Activated effector memory CD4-positive, alpha-beta T cell treated with anti-CD3 and anti-CD28 coated beads, Interleukin-2, amount 50 U/mL, for 16 hours (primary cell): ENCODE results near the gene SLC26A11.
"Not testable (repeated sequence)": the region's sequence is repeated elsewhere in the genome, so short reads cannot be mapped to it uniquely, and the experiment has no call there.

Experiments
- DNase-seq: peaks from one replicate; pipeline ENCODE4 v3.0.0-alpha.2; 2020

SLC26A11 gene

DNA sequence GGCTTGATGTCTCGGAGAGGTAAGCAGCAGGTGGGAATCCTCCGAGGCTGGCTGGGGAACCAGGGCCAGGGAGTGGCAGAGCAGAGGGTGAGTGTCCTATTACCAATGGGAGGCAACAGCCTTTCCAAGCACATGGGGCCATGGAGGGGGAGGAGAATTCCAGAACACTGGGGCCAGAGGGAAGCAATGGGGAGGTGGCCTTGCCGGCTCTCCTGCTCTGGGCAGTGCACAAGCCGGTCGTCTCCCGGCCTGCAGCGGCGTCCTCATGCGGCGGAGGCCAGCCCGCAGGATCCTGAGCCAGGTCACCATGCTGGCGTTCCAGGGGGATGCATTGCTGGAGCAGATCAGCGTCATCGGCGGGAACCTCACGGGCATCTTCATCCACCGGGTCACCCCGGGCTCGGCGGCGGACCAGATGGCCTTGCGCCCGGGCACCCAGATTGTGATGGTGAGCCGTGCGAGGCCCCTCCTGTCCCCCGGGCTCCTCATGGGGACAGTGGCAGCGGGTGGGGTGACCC is 22.0 kb upstream of the SLC26A11 start:
- DNase-seq = no peak

DNA sequence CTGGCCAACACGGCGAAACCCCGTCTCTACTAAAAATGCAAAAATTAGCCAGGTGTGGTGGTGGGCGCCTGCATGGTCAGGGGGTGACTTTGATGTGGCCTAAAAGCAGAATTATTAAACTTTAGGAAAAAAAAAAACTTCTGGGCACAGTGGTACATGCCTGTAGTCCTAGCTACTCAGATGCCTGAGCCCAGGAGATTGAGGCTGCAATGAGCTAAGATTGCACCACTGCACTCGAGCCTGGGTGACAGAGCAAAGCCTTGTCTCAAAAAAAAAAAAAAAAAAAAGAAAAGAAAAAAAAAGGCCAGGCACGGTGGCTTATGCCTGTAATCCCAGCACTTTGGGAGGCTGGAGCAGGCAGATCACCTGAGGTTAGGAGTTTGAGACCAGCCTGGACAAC is 20.9 kb upstream of the SLC26A11 start:
- not testable (repeated sequence) for DNase-seq

DNA sequence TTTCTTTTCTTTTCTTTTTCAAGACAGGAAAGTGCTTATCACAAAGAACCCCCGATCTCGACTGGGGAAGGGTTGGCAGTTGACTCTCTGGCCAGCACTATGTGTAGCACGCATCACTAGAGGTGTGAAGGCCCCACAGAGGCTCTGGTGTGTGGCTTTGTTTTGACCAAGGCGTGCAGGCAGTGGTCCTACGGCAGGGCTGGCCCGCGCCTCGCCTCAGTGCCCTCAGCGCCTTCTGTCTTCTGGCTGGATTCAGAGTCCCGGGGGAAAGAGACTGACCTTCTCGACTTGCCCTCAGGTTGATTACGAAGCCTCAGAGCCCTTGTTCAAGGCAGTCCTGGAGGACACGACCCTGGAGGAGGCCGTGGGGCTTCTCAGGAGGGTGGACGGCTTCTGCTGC is 18.8 kb upstream of the SLC26A11 start:
- DNase-seq = no peak

DNA sequence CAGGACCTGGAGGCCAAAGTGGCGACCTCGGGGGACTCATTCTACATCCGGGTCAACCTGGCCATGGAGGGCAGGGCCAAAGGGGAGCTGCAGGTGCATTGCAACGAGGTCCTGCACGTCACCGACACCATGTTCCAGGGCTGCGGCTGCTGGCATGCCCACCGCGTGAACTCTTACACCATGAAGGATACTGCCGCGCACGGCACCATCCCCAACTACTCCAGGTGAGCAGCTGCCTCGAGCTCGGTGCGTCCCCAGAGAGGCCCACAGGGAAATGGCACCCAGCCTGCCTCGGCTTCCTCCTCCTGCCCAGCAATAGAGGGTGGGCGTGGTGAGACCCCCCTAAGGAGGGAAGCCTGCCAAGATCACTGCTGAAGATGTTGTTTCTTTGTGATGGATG is 18.0 kb upstream of the SLC26A11 start:
- DNase-seq = no peak

DNA sequence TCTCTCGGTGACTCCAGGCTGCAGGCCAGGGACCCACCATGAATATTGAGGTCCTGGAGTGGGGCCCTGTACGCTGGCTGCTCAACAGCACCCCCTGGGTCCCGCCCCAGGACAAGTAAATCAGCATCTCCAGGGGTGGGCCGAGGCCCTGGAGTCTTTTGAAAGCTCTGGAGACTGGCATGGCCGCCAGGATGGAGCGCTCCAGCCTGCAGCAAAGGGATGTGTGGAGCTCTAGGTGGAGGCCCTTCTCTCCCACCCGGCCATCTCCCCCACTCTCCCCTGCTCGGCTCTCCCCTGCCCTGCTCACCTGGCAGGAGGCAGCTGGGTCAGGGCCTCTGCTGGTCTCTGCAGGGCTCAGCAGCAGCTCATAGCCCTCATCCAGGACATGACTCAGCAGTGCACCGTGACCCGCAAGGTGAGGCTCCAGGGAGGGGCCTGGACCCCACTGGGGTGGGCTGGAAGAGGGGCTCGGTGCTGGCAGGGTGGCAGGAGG is 16.7 kb upstream of the SLC26A11 start:
- no peak for DNase-seq

DNA sequence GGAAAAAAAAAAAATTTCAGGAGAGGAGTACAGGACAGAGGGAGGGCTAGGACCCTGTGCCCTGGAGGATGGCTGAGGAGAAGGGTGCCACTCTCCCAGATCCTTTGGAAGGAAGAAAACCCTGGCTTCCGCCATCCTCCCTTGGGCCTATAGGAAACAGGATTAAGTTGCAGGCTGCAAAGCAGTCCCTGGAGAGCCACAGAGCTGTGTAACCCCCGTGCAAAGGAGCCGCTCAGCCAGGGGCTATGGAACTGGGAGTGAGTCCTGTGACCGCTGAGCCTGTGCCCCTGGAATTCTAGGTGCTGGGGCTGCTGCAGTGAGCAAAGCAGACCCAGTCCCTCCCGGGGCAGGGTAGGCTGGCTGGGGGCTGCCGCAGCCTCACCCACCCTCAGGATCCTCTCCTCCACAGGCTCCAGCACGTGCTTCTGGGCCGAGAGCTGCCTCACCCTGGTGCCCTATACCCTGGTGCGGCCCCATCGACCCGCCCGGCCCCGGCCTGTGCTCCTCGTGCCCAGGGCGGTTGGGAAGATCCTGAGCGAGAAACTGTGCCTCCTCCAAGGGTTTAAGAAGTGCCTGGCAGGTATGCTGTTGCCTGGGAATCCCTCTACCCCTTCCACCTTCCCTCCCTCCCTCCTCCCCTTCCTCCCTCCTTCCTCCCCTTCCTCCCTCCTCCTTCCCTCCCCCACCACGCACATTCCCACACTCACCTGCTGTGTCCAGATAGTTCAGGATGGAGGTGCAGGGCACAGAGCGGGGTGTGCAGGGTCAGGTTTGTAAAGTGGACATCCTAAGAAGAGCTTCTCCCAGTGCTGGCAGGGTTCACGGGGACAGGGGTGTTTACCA is 15.4 kb upstream of the SLC26A11 start:
- DNase-seq = no peak

DNA sequence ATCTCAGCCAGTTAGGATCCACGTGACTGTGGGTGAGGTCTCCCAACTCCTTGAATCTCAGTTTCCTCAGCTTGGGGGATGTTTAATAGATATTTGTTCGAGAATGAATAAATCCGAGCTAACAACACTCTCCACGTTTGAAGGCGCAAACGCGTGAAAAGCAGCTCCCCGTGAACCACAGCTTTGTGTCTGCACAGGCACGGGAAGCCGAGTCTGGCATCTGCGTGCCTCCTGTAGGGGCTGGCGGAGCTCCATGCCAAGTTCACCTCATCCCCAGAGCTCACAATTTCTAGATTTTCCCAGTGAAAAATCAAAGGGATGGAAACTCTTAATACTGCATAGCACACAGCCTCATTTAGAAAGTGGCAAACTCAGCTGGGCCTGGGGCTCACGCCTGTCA is 14.4 kb upstream of the SLC26A11 start:
- DNase-seq = no peak

DNA sequence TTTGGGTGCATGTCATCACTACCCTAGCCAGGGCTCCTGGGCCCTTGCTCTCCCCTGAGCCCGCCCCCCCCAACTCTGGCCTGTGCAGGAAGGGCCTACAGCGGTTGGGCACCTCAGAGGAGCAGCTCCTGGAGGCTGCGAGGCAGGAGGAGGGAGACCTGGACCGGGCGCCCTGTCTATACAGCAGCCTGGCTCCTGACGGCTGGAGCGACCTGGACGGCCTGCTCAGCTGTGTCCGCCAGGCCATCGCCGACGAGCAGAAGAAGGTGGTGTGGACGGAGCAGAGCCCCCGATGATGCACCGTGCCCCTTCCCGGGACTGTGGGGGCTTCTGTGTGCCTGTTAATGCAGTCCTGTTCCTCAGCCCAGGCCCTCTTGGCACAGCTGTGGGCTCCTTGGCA is 12.2 kb upstream of the SLC26A11 start:
- DNase-seq = no peak

DNA sequence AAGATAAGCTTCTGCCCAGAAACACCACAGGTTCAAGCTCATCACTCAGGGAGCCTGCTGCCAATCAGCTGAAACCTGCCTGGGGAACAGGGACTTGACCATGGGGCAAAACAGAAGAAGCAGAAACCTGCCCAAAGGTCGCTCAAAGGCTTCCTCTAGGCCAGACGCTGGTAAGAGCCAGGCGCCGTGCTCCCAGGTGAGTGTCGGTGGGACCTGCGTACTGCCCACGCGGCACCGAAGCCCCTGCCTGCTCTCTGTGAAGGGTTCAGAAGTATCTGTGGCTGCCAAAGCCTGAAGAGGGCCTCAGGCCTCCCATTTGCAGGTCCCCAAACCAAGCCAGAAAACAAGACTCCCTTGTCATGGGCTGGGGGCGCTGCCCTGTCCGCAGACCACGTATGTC is 10.5 kb upstream of the SLC26A11 start:
- no peak for DNase-seq

DNA sequence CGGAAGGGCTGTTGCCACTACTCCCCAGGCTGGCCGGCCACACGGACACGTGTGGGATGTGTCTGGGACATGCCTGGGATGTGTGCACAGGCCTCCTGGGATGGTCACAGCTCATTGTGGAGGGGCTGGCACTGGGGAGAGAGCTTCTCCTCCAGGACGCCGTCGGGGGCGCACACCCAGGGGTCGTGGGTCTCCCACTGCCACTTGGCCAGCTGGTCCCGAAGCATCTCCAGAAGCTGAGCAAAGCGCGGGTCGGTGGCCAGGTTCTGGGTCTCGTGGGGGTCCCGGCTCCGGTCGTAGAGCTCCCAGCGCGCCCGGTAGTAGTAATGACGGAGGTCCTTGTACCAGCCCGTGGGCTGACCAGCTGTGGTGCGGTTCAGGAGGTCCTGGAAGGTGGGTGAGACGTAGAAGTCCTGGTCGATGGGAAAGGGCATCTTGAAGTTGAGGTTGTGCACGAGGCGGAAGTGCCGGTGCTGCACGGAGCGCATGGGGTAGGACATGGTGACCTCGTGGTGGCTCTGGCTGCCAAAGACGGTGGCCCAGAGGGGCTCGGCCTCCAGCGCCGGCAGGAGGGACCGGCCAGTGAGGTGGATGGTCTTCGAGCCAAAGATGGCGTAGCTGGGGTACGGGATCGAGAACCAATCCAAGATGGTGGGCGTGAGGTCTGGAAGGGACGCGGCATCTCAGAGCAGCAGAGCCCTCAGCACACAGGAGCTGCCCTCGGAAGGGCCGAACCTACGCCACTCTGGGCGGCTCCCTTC is 9.7 kb upstream of the SLC26A11 start:
- no peak for DNase-seq

DNA sequence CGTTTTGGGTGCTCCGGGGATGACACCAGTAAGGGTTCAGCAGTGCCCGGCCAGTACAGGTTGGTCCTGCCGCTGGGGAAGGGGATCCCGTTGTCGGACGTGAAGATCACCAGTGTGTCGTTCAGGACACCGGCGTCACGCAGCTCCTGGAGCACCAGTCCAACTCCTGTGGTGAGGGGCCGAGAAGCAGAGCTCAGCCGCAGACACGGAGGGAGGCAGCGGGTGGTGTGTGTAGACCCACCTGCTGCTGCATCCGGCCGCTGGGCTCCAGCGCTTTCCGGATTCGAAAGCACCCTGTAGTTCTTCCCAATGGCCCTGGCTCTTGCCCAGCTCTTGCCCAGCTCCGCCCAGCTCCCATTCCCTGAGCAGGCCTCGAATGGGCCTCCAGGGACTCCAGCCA is 8.1 kb upstream of the SLC26A11 start:
- DNase-seq = no peak

DNA sequence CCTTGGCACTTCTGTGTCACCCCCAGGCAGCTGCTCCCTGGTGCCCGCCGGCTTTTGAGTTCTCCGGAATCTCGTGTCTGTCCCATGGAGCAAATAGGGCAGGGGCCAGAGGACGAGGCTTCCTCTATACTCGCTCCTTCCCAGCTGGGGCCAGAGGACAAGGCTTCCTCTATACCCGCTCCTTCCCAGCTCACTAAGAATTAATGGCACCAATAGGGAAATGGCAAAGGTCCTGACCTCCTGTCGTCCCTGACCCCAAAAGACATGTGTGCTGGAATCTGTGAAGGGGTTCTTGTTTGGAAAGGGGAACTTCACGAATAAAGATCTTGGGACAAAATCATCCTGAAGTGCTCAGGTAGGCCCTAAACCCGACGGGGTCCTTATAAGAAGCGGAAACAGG is 7.7 kb upstream of the SLC26A11 start:
- DNase-seq = no peak

DNA sequence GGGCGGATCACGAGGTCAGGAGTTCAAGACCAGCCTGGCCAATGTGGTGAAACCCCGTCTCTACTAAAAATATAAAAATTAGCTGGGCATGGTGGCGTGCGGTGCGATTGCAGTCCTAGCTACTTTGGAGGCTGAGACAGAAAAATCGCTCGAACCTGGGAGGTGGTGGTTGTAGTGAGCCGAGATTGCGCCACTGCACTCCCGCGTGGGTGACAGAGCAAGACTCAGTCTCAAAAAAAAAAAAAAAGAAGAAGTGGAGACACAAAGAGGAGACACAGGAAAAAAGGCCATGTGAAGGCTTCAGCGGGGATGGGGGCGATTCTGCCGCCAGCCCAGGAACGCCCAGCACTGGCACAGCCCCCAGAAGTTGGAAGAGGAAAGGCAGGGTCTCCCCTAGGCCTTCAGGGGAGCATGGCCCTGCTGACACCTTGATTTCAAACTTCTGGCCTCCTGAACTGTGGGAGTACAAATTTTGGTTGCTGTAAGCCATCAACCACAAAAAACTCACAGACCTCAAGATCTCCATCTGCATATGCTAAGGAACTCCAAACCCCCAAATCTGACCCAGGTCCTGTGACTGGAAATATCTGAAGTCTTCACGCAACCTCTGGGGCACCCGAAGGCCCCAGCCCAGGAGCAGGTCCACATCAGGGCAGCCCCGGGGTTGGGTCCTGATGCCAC is 7.1 kb upstream of the SLC26A11 start:
- no peak for DNase-seq

DNA sequence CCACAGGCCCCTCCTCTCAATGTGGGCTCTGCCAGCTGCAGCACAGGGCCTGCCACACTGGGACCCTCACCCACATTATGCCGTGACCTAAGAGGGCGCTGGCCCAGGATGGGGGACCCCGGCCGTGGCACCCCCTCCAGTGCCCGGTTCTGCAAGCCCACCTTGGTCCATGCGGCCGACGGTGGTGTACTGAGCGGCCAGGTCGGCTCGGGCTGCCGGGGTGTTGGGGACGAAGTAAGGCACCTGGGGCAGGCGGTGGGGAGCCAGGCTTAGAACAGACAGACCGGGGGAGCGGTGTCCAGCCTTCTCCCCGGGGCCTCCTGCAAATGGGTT is 6.6 kb upstream of the SLC26A11 start:
- DNase-seq = no peak

DNA sequence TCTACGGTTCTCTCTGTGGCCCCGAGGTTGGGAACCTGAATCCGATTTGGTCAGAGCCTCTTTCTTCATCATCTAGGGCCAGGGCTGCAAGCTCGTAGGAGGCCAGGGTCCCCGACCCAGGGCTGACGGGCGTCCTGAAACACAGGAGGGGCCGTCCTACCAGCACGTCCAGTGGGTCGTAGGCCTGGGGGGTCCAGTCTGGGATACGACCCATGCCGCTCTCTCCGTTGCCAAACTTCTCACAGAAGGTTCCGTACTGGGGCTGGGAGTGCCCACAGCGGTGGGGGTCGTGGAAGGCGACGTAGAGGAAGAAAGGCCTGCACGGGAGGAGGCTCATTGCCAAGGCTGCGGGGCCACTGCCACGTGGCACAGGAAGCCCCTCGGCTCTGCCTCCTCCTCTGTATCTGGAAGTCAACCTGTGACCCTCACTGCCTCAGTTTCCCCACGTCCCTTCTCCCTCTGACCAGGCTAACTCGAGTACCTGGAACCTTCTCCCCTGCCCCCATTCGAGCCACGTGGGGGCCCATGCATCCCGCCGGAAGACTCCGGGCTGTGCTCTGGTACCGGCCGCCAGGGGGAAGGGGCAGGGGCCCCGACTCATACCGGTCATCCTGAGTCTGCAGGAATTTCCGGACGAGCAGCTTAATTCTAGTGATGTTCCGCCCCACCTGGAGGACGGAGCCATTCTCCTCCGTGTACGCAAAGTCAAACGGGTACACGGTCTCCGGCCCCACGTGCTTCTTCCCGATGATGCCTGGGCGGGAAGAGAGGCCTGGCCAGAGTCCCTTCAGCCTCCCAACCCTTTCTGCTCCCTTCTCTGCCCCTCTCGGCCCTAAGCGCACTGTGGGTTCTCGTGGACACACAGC is 6.0 kb upstream of the SLC26A11 start:
- no peak for DNase-seq

DNA sequence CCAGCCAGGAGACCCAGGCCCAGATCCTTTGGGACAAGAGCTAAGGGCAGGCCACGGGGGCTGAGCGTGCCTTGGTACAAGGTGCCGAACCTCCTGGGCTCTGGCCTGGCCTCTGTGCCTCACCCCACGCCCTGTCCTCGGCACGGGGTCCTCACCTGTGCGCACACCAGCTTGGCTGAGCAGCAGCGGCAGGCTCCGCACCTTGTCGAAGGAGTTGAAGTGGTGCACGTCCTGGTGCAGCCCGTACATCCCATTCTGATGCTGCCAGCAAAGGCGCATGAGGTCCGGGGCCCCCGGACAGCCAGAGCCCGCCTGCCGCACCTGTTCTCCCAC is 5.4 kb upstream of the SLC26A11 start:
- no peak for DNase-seq

DNA sequence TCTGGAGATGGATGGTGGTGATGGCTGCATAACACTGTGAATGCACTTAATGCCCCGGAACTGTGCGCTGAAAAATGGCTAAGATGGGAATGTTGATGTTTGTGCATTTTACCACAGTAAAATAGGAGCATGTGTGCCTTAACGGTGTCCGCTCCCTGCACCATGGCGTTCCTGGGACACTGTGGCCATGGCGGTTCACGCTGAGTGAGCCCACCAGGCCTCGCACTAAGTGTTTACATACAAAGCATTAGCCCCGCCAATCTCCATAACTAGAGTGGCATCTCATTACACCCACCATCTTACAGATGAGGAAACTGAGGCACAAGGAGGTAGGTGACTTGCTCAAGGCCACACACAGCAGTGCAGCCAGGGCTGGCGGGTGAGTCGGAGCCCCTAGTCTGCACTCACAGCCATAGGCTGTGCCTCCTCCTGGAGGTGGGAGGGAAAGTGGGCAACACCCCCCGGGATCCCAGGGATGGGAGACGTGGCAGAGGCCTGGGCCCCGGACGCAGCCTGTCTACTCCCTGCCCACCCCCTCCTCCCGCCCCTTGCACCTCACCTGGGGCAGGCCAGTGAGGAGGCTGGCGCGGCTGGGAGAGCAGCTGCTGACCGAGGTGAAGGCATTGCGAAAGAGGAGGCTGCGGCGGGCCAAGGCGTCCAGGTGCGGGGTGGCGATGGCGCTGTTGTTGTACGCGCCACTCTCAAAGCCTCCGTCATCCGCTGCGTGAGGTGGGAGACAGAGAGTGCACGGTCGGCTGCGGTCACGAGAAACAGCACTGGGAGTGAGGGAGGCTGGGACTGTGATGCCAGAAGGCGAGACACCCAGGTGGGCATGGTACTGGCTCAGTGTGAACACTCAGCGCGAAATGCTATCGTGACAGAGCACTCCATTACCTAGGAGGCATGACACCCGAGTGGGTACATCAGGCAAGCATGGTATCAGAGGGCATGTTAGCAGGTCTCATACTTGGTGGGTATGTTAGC is 3.5 kb upstream of the SLC26A11 start:
- DNase-seq = no peak

DNA sequence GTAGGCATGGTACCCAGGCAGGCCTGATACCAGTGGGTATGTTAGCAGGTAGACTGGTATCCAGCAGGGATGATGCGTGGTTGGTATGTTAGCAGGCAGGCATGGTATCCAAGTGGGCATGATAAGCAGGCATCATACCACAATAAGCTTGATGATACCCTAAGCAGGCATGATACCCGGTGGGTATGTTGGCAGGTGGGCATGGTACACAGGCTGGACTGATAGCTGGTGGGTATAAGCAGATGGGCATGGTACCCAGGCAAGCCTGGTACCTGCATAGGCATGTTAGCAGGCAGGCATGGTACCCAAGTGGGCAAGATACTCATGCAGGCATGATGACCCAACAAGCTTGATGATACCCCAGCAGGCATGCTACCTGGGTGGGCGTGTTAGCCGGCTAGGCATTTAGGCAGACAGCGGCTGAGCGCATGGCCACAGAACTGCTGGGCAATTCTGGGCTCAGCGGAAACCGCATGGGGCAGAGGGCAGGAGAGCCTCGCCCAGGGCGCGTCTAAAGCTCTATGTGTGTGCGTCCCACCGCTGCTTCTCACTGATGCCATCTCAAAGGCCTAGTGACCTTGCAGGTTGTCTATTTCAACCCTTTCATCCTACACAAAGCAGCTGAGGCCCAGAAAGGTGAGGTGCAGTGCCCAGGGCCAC is 2.4 kb upstream of the SLC26A11 start:
- DNase-seq = no peak

DNA sequence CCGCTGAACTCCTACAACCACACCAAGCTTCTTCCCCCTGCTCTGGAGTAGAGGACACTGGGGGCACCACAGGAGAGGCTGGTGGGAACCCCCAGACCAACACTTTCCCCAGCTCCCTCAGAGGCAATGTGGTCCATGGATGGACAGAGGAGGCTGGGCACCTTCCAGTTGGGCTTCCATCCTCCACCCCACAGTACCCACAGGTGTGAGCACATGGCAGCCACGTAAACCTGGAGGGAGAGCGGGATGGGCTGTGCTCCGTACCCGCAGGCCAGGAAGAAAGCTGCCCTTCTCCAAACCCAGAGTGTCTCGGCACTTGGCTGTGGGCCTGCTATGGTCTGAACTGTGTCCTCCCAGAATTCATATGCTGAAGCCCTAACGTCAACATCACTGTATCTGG is 1.8 kb upstream of the SLC26A11 start:
- no peak for DNase-seq

DNA sequence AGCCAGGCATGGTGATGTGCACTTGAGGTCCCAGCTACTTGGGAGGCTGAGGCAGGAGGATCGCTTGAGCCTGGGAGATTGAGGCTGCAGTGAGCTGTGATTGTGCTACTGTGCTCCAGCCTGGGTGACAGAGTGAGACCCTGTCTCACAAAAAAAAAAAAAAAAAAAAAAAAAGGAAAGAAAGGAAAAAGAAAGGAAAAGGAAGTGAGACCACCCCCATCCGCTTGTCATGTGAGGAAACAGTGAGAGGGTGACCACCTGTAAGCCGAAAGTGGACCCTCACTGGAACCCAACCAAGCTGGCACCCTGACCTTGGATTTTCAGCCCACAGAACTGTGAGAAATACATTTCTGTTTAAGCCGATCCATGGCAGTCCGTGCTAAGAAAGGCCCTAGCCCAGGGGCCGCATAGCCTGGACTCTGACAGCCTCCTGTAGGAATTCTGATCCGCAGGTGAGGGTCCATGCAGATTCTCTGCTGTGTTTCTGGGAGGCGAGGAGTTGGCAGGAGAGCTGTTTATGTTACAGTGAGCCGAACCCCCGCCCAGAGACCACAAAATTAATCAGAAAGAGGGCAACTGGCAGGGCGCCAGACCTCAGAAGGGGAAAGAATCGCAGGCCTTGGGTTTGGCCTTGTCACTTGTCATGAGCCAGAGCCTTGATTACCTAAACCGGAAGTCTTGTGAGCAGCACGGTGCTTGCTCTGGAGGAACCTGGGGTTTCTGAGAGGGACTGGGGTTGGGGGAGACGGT is 1.0 kb upstream of the SLC26A11 start:
- DNase-seq = peak; percentile 97
